Left lobe of liver (tissue), 2 donors: ENCODE data around the gene SEMA4F. TPM values are rescaled to one million over a fixed set of nuclear protein-coding genes. Genes with fewer than 3 reads are reported as not detected.
"Not testable (repeated sequence)": the region's sequence is repeated elsewhere in the genome, so short reads cannot be mapped to it uniquely, and the experiment has no call there.

ENCODE experiments used
- ATAC-seq: fragments of 200-7000 bp; cut with Tn5 transposase; one replicate; pipeline ENCODE4 v1.9.1; 2020; ENCODE audit warnings: mild to moderate bottlenecking, moderate library complexity
- DNase-seq: peaks from one replicate; pipeline ENCODE4 v3.0.0-alpha.2; 2020; ENCODE audit warnings: low spot score
- total RNA-seq: library from RNA; stranded (reverse); gene quantifications from one replicate; pipeline ENCODE4 v1.2.1, GENCODE V29; 2021
- donor health status: DM: no; HTN: no; CAD: no; lungs with moderate emphysema.
- donor health status: DM: no; HTN: yes; CAD: no.

SEMA4F gene, protein sequence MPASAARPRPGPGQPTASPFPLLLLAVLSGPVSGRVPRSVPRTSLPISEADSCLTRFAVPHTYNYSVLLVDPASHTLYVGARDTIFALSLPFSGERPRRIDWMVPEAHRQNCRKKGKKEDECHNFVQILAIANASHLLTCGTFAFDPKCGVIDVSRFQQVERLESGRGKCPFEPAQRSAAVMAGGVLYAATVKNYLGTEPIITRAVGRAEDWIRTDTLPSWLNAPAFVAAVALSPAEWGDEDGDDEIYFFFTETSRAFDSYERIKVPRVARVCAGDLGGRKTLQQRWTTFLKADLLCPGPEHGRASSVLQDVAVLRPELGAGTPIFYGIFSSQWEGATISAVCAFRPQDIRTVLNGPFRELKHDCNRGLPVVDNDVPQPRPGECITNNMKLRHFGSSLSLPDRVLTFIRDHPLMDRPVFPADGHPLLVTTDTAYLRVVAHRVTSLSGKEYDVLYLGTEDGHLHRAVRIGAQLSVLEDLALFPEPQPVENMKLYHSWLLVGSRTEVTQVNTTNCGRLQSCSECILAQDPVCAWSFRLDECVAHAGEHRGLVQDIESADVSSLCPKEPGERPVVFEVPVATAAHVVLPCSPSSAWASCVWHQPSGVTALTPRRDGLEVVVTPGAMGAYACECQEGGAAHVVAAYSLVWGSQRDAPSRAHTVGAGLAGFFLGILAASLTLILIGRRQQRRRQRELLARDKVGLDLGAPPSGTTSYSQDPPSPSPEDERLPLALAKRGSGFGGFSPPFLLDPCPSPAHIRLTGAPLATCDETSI
- 2.6 TPM for total RNA-seq

DNA sequence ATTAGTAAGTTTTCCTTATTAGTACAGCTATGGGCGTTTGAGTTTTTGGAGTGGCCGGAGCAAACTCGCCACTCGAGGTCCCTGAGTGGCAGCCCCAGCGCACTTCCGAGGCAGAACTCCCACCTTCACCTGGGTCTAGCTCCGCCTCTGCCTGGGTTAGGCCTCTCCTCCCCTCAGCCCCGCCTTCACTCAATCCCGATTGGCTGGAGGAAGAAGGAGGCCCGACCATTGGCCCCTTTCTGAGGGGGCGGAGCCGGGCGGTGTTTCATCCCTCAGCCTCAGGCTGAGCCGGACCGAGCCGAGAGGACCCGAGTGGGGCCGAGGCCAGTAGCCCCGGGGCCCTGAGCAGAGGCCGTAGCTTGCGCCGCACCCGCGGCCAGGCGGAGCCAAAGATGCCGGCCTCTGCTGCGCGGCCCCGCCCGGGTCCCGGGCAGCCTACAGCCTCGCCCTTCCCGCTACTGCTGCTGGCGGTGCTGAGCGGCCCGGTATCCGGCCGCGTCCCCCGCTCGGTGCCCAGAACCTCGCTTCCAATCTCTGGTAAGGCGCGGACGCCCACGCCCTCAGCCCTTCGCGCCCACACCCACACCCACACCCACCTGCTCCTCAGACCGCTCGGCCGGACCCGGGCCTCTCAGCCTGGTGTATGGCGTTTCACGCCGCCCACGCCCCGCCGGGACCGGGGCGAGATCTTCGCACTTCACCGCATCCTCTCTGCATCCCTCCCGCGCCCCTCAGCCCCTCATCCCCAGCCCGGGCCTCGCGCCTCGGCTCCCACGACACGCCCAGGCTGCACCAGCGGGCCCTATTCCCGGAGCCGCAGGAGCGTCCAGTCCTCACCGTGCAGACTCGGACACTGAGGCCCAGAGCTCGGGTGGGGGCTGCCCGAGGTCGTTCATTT lies at the start of gene SEMA4F:
Gene SEMA4F (plus strand): TSS at position 263 of the 898 bp plus-strand sequence. CDS start 130 bp downstream, at position 393.
- DNase-seq: peak; percentile 97
- ATAC-seq: peak; percentile 99

DNA sequence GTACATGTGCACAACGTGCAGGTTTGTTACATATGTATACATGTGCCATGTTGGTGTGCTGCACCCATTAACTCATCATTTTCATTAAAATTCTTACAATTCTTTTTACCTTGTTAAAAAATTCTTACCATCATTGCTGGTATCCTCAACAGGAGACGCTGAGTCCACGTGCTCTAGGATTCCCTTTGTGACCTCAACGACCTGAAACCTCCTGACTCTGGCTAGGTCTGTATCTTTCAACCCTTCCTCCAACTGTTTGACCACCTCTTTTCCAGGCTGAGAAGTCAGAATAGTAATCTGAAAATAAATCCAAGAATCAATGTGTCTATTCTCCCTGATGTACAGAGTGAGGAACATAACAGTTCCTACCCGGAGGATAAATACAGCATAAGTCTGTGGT lies 47.1 kb upstream of the SEMA4F start:
- DNase-seq: no peak
- no peak for ATAC-seq

DNA sequence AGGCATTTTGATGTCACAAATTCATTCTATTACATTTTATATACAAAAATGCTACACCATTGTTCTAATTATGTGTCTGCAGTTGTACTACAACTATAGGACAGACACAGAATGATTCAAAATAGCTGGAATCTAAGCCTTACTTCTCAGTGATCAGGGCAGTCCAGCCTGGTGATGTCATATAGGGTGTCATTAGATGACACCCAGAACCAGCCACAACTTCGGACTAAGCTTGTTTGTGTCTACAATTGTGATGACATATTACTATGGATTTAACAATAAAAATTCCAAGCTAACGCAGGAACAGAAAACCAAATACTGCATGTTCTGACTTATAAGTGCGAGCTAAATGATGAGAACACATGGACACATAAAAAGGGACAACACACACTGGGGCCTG lies 36.9 kb upstream of the SEMA4F start:
- DNase-seq (no peak), ATAC-seq (no peak)

DNA sequence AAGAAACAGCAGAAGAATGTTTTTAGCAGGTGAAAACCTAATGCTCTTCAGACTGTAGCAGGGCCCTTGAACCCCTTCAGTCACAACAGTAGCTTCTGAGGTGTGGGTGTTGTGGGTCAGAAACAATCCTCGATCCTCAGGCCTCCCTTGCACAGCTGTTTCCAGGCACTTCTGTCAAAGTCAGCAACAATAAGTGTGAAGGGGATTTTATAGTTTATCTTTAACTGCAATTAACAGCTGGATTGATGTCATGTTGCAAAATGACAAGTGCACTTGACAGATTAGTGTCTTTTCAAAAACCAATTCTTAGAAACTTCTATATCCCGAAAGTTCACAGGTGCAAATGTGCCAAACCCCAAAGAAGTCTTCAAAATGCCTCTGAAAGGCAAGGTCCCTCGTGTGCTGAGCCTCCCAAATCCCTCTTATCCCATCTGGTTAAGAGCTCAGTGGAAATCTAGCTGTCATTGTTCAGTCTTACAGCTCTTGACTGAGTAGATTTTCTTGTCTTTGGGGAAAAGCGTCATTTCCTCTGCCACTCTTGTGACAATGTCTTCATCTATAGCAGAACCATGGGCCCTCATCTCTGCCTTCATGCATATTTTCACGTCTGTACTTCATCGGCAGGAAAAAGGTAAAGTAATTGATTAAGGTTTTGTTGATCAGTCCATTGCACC lies 35.5 kb upstream of the SEMA4F start:
- no peak for DNase-seq
- no peak for ATAC-seq

DNA sequence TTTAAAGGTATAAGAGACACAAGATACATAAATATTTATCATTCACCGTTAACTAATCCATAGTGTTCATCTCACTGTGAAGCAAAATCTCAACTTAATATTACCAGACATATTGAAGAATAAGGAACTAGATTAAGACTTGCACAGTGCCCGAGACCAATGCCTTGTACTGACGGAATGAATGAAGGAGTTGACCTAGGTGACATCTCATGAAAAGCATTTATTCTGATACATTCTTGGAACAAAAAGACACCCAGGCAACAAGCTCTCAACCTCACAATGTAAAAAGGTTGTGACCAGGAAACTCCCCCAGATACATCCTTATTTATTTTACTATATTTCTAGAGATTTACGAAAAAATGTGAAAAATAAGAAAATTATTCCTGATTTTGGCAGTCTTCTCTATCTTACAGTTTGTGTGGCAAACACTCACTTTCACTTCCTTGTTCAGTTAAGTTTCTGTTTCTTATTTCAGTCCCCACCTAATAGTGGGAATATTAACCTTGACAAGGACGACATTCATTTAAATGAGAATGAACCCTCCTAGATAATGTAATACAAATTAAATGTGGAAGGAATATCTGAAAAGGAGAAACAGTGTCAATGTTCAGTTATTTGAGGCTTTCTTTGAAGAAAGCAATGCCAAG lies 34.3 kb upstream of the SEMA4F start:
- no peak for ATAC-seq
- no peak for DNase-seq

DNA sequence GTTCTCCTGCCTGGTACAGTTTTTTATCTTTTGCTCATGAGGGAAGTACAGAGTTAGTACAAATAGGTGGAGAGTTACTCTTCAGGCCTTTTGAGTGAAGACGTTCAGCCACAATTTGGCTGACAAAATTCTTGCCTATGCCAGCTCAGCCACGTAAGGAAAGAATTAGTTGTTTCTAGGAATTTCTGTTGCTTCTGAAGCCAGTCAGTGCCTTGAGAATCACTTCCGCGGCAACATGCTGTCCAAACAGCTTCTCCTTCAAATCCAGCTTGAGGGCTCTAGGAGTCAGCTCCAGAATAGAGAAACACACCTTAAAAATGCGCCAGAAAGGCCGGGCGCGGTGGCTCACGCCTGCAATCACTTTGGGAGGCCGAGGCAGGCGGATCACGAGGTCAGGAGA lies 33.4 kb upstream of the SEMA4F start:
- ATAC-seq (no peak), DNase-seq (no peak)

DNA sequence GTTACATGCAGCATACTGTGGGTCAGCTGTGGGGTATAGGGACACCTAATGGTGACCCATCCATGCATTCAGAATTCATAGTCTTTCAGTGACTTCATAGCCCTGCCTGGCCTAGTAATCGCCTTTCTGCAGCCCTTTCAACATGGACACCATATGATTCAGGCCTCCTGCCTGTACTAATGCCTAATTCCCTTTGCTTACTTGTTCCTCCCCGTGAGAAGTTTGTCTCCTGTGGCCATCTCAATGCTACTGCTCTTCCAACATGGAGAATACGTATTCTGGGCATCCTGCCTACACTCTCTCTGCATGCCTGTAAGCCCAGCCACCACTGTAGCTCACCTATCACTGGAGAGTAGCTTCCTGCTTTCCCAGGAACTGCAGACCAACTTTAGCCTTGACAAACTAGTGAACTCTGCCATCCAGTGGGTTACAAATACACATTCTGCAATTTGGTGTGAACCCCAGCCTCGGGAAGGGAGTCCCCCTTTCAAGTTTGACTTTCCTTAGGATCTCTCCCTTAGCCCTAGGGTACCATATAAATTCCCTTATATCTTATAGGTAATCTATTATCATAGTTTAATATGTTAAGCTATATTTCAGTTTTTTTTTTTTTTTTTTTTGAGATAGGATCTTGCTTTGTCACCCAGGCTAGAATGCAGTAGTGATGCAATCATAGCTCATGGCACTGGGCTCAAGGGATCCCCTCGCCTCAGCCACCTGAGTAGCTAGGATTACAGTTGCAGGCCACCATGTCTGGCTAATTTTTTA lies 28.2 kb upstream of the SEMA4F start:
- ATAC-seq: no peak
- DNase-seq: no peak

DNA sequence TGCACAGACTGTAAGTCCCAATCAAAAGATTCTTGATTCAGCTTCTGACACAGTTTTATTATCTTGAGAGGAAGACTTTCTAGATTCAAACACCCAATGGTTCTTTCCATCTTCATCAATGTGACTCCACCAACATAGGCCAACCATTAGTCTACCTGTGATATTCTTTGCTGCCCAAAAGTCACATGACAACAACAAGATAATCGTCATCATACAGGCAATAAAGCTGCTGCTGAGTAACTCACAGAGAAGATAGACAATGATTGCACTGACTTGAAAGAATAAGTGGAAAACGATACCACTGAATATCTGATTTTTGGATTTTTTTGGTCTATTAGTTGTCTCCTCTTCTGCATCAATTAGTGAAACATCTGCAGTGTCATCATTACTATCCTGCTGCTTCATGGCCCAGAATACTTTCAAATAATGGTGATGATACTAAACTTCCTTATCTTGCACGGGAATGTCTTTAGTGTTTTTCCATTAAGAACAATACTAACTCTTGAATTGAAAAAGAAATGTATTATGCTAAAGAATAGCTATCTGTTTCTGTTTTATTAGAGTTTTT lies 25.4 kb upstream of the SEMA4F start:
- DNase-seq (no peak), ATAC-seq (no peak)

DNA sequence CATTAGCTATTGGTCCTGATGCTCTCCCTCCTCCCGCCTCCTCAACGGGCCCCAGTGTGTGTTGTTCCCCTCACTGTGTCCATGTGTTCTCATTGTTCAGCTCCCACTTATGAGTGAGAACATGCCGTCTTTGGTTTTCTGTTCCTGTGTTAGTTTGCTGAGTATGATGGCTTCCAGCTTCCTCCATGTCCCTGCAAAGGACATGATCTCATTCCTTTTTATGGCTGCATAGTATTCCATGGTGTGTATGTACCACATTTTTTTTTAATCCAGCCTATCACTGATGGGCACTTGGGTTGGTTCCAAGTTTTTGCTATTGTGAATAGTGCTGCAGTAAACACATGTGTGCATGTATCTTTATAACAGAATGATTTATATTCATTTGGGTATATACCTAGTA lies 23.6 kb upstream of the SEMA4F start:
- not testable (repeated sequence) for ATAC-seq, DNase-seq

DNA sequence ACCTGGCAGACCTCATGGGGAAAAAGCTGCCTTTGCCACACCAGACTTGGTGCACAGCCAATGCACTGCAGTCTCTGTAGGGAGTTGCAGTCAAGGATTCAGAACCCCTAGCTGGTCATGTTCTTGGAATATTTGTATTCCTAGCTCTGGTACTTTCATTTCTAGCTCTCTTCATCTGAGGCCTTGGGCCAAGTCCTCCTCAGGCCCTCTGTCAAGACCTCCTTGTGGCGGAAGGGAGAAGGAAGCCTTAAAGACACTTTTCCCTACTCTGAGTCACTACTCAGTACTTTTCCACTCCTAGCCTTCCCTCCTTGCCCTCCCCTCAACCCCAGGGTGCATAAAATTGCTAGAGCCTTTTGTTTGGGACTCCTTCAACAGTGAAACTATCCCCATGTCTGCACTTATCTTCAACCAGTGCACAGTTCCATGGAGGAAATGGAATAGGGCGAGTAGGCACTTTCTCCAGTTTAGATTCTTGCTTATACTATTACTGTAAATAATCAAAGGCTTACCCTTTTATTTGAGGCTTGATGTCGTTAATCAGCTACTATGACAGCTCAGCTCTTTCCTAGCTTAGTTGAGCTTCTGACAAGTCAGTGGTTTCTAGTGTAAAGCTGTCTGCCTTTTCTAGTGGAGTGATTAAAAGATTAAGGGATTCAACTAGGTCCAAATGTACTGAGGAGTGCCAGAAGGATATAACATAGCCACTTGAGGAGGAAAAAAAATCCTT lies 21.7 kb upstream of the SEMA4F start:
- ATAC-seq (no peak), DNase-seq (no peak)

DNA sequence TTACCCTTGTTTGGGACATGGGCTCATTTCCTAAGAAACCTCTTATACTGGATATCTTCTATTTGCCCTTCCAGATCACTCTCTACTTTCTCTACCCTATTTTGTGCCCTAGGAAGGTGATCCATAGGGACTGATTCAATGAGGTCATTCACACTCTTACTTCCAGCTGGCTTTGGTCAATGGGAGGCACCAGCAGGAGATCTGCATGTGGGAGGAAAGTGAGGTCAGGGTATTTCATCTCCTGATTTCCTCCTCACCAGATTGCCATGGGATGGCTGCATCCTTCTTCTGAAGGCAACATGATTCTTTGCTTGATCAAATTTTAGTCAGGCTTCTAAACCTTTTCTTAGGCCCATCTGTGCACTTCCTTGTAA lies 21.1 kb upstream of the SEMA4F start:
- no peak for DNase-seq
- ATAC-seq: no peak

DNA sequence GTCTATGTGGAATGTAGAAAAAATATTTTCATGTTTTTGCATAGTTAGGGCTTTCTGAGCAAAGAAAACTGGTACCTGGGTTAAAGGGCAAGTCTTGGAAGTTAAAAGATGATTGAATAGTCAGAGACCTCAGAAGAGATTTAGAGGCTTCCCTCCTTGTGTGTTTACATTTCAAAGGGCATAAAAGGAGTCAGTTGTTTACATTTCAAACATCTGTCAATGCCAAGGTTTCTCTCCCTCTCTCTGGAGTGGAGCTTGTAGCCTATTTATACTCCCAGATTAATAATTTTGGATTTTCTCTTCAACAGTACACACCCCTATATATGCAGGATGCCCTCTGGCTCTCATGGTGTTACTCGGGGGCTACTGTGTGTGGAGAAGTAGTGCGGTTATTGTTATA lies 14.5 kb upstream of the SEMA4F start:
- DNase-seq (no peak), ATAC-seq (no peak)

DNA sequence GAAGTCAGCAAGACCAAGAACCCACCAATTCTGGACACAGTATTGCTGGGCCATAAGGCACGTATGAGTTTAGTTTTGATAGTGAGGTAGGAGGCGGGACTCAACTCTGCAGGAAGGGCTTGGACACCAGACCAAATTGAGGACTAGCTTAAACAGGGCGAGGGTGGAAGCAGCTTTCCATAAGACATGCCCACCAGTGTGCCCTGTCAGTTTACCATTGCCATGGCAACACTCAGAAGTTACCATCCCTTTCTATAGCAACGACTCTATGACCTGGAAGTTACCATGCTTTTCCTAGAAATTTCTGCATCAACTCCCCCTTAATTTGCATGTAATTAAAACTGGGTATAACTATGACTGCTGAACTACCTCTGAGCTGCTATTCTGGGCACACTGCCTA lies 8.7 kb upstream of the SEMA4F start:
- DNase-seq (no peak), ATAC-seq (no peak)

DNA sequence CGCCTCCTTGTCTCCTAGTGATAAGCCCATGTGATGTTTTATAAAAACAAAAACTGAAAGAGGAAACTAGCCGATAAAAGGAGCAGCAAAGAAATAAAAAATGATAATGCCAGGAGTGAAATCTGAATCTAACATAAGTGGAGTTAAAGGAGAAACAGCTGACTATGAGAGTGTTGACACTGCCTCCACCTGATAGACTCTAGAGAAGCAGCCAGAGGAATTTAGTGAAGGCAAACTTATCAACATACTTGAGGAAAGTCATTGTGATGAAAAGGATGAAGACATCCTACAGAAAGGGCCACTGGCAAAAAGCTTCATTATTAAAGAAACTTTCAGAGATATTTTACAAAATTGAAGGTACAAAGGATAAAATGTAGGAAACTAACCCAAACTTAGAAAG lies 7.8 kb upstream of the SEMA4F start:
- ATAC-seq: no peak
- no peak for DNase-seq

DNA sequence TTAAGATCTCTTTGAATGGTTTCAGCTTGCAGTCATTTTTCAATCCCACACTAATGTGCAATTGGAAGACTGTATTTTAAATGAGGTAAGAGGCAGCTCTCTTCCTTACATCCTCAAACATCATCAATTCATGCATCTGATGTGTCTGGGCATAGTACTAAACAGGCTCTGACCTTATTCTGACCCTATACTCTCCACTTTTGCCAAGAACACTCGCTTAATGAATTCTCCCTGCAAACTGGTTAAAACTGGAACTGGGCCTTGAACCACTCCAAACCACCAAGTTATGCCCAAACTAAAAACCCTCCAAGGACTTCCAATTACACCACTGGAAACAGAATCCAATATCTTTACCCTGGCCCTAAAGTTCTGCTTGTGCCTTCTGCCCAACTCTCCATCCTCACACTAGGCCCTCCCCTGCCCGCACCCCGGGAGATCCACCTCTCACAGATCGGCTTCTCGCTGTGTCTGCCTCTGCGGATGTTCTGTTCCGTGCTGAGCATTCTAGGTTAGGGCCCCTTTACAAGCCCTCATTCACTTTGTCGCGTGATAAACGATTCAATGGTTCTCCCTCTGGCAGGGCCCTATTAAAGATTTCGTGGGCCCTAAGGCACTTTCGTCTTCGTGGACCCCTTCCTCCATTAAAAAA lies 7.1 kb upstream of the SEMA4F start:
- ATAC-seq (no peak), DNase-seq (no peak)

DNA sequence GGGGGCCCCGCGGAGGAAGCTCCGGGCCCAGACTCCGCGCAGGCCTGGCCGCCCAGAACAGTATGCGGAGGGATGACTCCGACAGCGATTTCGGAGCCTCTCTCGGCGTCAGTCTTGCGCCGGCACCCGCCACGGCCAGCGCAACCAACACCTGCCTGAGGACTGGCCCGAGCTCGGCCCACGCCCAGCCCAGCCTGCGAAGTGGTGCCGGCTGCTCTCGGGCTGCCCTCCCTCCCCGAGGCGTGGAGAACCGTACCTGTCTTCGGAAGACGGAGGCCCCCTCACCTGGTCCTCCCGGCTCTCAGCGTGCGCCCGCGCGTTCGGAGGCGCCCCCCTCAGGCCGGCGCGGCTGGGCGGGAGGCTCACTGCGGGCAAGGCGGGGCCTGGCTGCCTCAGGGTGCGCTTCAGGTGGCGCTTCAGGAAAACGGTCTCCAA lies 6.0 kb upstream of the SEMA4F start, which contains the start of gene M1AP:
Gene M1AP (minus strand): TSS at position 322 of the 435 bp plus-strand sequence. CDS start 8,055 bp downstream, outside the sequence.
- ATAC-seq: no peak
- DNase-seq: no peak

DNA sequence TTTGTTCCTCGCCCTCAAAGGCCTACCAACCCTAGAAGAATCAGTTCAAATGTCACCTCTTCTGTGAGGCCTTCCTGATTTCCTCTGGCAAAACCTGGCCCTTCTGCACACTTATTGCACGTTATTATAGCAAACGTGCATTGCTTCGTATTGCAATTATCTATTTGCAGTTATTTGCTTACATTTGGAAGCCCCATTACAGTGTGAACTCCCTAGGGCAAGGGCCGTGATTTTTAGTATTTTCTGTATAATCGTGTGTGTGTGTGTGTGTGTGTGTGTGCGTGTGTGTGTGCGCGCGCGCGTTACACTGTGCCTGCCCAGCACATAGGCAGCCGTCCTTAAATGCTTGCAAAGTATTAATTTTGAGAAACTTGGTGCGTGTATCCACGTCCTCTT lies 460 bp upstream of the SEMA4F start:
- DNase-seq: no peak
- peak; percentile 62 for ATAC-seq

DNA sequence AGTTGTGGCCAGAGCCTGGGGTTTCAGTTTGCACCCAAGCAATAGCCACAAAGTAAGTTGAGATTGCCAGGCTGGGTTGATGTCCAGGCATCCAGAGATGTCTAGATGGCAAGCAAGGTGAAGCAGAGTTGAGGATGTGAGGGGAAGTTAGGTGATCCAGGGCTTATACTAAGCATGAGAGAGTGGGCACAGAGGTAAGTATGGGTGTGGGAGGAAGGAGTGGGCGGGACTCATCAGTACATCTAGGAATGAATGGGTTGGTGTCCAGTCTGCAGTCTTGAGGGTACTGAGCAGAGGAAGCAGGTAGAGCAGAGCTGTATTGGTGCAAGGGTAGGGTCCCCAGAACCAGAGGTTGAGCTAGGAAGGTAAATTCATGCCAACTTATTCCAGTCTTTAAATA lies 1.5 kb downstream of the SEMA4F start:
- DNase-seq: no peak
- no peak for ATAC-seq
